ENCODE data around the gene KAT8.
"Not testable (repeated sequence)": the region's sequence is repeated elsewhere in the genome, so short reads cannot be mapped to it uniquely, and the experiment has no call there.

KAT8 gene

GRCh38 chr16:31133046-31133501, 15.6 kb downstream of the KAT8 start:
- no peak for DNase-seq

DNA sequence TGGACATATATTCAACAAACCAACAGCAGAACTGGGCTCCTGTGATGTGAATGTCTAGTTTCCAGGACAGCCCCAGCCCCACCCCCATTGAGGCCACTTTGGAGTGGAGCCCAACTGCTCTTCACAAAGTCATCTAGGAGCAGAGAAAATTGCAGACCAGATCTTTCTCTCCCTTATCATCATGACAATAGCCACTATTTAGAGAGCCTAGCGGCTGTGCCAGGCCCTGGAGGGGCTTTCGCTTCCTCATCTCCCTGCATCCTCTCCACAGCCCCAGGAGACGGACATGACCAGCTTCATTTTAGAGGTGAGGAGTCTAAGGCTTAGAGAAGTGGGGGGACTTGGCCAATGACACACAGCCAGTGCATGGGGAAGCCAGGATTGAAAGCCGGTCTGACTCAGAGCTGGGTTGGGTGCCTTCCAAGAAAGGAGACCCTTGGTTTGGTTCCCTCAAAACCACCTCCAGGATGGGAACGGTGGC, 16.7 kb downstream of the KAT8 start:
- DNase-seq, result peak; percentile 62

- no peak for DNase-seq
Measured at GRCh38 chr16:31134625-31135534, 17.4 kb downstream of the KAT8 start.

GRCh38 chr16:31135535-31136286, 18.2 kb downstream of the KAT8 start, which contains the start of gene PRSS8:
Gene PRSS8 (minus strand): TSS chr16:31135727. CDS start chr16:31135498, 229 bp downstream.
- DNase-seq, result peak; percentile 29

GRCh38 chr16:31136287-31136662, 18.8 kb downstream of the KAT8 start:
- no peak for DNase-seq

- DNase-seq, result not testable (repeated sequence)
Measured at GRCh38 chr16:31136822-31137499, 19.5 kb downstream of the KAT8 start.

- no peak for DNase-seq
Measured at GRCh38 chr16:31138621-31139578, 21.4 kb downstream of the KAT8 start.

GRCh38 chr16:31141071-31141469, 23.6 kb downstream of the KAT8 start:
- DNase-seq, result not testable (repeated sequence)

DNA sequence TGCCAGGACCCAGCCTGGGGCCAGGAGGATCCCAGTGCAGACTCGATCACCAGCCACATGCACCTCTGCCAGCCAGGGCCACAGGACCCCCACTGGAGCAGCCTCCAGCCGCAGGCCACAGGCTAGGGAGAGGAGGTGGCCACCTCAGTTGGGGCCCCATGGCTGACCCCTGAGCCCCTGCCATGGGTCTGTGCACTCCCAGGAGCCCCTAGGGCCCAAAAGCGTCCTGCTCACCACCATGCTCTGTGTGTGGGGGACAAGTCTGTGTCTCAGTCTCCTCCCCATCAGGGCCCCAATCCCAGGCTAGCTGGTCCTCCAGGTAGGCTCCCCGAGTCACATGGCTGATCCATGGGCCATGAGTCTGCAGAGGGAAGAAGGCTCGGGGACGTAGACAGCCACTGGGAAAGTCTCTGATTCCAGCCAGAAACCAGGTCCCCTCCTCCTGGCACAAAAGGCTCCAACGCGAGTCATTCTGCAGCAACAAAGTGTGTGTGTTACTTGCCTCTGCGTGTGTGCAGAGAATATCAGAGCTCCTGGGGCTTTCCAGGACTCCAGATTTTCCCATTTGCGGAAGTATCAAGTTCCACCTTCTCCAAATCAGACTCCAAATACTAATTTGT, 24.1 kb downstream of the KAT8 start:
- DNase-seq, result no peak

- DNase-seq, result peak; percentile 100
Measured at GRCh38 chr16:31142109-31143010, 24.9 kb downstream of the KAT8 start.

GRCh38 chr16:31143011-31143693, 25.7 kb downstream of the KAT8 start:
- DNase-seq, result no peak

- no peak for DNase-seq
Measured at GRCh38 chr16:31143694-31144148, 26.3 kb downstream of the KAT8 start.

GRCh38 chr16:31144418-31144817, 27.0 kb downstream of the KAT8 start:
- DNase-seq, result not testable (repeated sequence)

GRCh38 chr16:31145398-31145990, 28.0 kb downstream of the KAT8 start:
- no peak for DNase-seq

- DNase-seq, result no peak
Measured at GRCh38 chr16:31147574-31147973, 30.1 kb downstream of the KAT8 start.

GRCh38 chr16:31148281-31148728, 30.8 kb downstream of the KAT8 start:
- no peak for DNase-seq

DNA sequence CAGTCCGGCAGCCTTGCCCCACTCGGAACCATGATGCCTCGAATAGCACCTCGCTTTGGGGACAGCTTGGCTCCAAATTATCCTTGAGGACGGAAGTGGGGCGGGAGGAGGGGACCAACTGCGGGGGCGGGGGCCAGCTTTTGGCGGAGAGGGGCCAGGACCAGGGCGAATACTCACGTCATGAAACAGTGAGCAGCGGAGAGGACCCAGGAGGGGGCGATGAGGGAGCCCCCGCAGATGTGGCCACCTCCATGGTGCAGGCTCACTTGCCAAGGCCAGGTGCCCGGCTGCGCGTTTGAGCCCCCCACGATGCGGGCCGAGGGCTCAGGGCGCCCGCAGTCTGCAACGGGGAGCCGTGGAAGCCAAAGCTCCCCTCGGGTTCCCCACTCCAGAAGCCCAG, 31.4 kb downstream of the KAT8 start:
- no peak for DNase-seq

DNA sequence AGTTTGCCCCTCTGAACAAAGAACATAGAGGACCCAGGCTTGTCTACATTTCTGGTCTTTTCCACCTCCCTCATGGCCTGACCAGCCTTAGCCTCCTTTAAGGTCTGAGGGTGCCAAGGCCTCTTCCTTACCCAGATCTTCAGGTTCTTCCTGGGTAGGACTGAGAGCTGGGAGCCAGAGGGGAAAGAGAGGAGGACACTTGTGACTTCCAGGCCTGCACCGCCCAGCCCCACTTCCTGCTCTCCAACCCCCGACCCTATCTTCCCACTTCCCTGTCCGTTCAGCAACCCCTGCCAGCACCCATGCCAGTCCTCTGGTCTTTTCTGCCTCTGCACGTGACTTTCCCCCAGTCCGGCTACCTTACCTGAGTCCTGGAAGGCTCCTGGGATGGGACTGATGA, 31.9 kb downstream of the KAT8 start:
- DNase-seq, result no peak
